Adipocyte (in vitro differentiated cells): ENCODE results near the gene PPP4R1.
"Not testable (repeated sequence)": the region's sequence is repeated elsewhere in the genome, so short reads cannot be mapped to it uniquely, and the experiment has no call there.

Experiments used
- DNase-seq: peaks from one replicate; pipeline ENCODE4 v3.0.0-alpha.2; 2015; ENCODE audit warnings: low read depth
- H3K27me3 ChIP-seq: replicated peaks from 2 replicates; pipeline ENCODE4 v1.7.0; 2013; ENCODE audit warnings: mild to moderate bottlenecking, low read length, moderate library complexity; ENCODE audit not compliant: control insufficient read depth, insufficient read depth
- H3K36me3 ChIP-seq: 2 replicates; pipeline ENCODE4 v1.7.0; 2013; ENCODE audit warnings: low read length, mild to moderate bottlenecking, moderate library complexity; ENCODE audit not compliant: control insufficient read depth, insufficient read depth, severe bottlenecking
- H3K4me1 ChIP-seq: 2 replicates; pipeline ENCODE4 v1.7.0; 2013; ENCODE audit warnings: mild to moderate bottlenecking, low read length, moderate library complexity; ENCODE audit not compliant: control insufficient read depth, insufficient read depth
- H3K4me3 ChIP-seq: 2 replicates; pipeline ENCODE4 v1.7.0; 2013; ENCODE audit warnings: mild to moderate bottlenecking, low read length, moderate library complexity
- H3K9ac ChIP-seq: 2 replicates; pipeline ENCODE4 v1.7.0; 2013; ENCODE audit warnings: mild to moderate bottlenecking, low read length, moderate library complexity
- H3K9me3 ChIP-seq: 2 replicates; pipeline ENCODE4 v1.7.0; 2013; ENCODE audit warnings: mild to moderate bottlenecking, low read length, moderate library complexity; ENCODE audit not compliant: control insufficient read depth

The PPP4R1 gene

GRCh38 chr18:9608298-9608697 is 6.1 kb downstream of the PPP4R1 start:
- peaks cover 18% of the 10 kb centered on the region for H3K36me3 ChIP-seq
- H3K9ac ChIP-seq = no peak overlapping the region
- no peak for DNase-seq

GRCh38 chr18:9607111-9607510 is 7.2 kb downstream of the PPP4R1 start:
- H3K9me3 ChIP-seq, DNase-seq, H3K27me3 ChIP-seq, H3K9ac ChIP-seq, H3K4me1 ChIP-seq, H3K4me3 ChIP-seq: not testable (repeated sequence)
- peaks cover 18% of the 10 kb centered on the region for H3K36me3 ChIP-seq

More at GRCh38 chr18:9608298-9608697, 6.1 kb downstream of the PPP4R1 start:
- Histone ChIP-seq H3K4me3 (no peak overlapping the region), H3K27me3 (no peaks in the 10 kb centered on the region), H3K4me1 (peaks cover 18% of the 10 kb centered on the region), H3K9me3 (no peaks in the 10 kb centered on the region)

GRCh38 chr18:9606039-9606438 is 8.3 kb downstream of the PPP4R1 start:
- Histone ChIP-seq H3K36me3 (peaks cover 13% of the 10 kb centered on the region), H3K9ac (no peak overlapping the region), H3K4me3 (no peak overlapping the region), H3K4me1 (peaks cover 7% of the 10 kb centered on the region), H3K9me3 (no peaks in the 10 kb centered on the region), H3K27me3 (no peaks in the 10 kb centered on the region)
- no peak for DNase-seq

- Histone ChIP-seq H3K4me3 (no peak overlapping the region), H3K36me3 (peaks cover 20% of the 10 kb centered on the region), H3K4me1 (peaks cover 7% of the 10 kb centered on the region), H3K9me3 (peaks cover 16% of the 10 kb centered on the region), H3K9ac (no peak overlapping the region), H3K27me3 (no peaks in the 10 kb centered on the region)
- DNase-seq = no peak
These were observed 10.0 kb downstream of the PPP4R1 start for GRCh38 chr18:9604348-9604747.

DNA sequence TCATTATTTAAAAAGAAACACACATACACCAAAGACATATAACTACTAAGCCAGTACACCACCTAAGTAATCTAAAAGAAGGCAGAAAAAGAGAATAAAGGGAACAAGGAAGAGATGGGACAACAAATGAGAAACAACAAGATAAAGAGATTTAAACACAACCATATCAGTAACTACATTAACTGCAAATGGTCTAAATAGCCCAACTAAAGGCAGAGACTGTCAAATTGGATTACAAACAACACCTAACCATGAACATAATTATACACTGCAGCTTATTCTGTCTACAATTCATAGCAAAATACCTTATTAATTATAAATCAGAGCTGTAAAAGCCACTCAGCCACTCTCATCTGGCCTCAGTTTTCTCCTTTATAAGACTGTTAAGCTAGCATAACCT is 15.0 kb downstream of the PPP4R1 start:
- peaks cover 19% of the 10 kb centered on the region for H3K9me3 ChIP-seq
- no peak for DNase-seq

GRCh38 chr18:9597609-9598008 is 16.8 kb downstream of the PPP4R1 start:
- Histone ChIP-seq H3K4me1 (peaks cover 20% of the 10 kb centered on the region), H3K27me3 (no peaks in the 10 kb centered on the region), H3K9ac (no peak overlapping the region), H3K9me3 (peaks cover 19% of the 10 kb centered on the region), H3K4me3 (no peak overlapping the region), H3K36me3 (peaks cover 22% of the 10 kb centered on the region)
- no peak for DNase-seq

More for the DNA sequence above, 15.0 kb downstream of the PPP4R1 start:
- Histone ChIP-seq H3K4me3 (no peak overlapping the region), H3K36me3 (peaks cover 16% of the 10 kb centered on the region), H3K4me1 (peaks cover 19% of the 10 kb centered on the region), H3K9ac (no peak overlapping the region), H3K27me3 (no peaks in the 10 kb centered on the region)

DNA sequence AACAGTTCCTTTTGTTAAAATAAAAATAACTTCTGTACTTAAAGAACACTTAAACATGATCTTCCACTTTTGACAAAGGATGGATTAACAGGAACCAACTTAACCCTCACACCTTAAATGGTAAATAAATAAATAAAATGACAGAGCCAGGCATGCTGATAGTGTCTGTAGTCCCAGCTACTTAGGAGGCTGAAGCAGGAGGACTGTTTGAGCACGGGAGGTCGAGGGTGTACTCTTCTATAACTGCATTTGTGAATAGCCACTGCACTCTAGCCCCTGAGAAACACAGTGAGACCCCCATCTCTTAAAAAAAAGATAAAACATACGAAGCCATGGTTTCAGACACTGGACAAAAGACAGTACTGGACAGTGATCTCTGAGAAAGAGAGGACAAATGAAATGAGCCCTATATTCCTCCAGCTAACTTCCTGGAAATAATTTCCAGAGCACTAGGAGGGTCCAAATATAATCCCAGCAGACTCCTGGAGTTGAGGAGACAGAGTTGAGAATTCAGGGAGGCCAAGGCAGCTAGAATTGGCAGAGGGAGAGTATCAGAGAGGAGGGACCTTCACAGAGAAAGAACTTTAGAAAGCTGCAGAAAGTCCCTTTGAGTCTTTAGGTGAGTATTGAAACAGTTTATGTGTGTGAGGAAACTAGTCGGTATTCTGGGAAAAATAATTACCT is 17.4 kb downstream of the PPP4R1 start:
- H3K4me3 ChIP-seq = no peak overlapping the region
- H3K4me1 ChIP-seq = peaks cover 20% of the 10 kb centered on the region
- peaks cover 19% of the 10 kb centered on the region for H3K9me3 ChIP-seq
- H3K9ac ChIP-seq = no peak overlapping the region
- DNase-seq = no peak
- peaks cover 29% of the 10 kb centered on the region for H3K36me3 ChIP-seq
- no peaks in the 10 kb centered on the region for H3K27me3 ChIP-seq

GRCh38 chr18:9596226-9596625 is 18.1 kb downstream of the PPP4R1 start:
- Histone ChIP-seq H3K27me3 (no peaks in the 10 kb centered on the region), H3K9ac (no peak overlapping the region), H3K36me3 (peaks cover 35% of the 10 kb centered on the region), H3K4me1 (peaks cover 20% of the 10 kb centered on the region), H3K9me3 (peaks cover 19% of the 10 kb centered on the region), H3K4me3 (no peak overlapping the region)
- DNase-seq = peak; percentile 63

- H3K9ac ChIP-seq = peak overlapping the region; percentile 29
- peak overlapping the region; percentile 60 for H3K4me3 ChIP-seq
- no peaks in the 10 kb centered on the region for H3K27me3 ChIP-seq
- peaks cover 40% of the 10 kb centered on the region for H3K36me3 ChIP-seq
- H3K9me3 ChIP-seq = peaks cover 10% of the 10 kb centered on the region
- peaks cover 20% of the 10 kb centered on the region for H3K4me1 ChIP-seq
- DNase-seq = no peak
These were observed 19.3 kb downstream of the PPP4R1 start for GRCh38 chr18:9594823-9595596.

DNA sequence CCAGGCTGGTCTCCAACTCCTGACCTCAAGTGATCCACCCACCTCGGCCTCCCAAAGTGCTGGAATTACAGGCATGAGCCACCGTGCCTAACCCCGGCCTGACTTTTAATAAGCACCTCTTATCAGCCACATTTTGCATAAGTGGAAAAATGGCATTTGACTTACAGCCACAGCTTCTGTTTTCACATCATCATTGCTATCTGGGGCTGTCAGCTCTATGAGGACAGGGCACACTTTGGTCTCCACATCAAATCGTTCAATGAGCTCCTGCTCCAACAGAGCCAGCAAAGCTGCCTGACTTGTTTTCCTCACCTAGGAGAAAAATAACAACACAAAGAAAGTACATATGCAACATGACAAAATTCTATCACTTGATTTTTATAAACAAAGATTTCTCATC is 26.4 kb downstream of the PPP4R1 start:
- Histone ChIP-seq H3K9ac (no peak overlapping the region), H3K9me3 (no peaks in the 10 kb centered on the region), H3K4me3 (no peak overlapping the region), H3K4me1 (no peaks in the 10 kb centered on the region), H3K27me3 (no peaks in the 10 kb centered on the region), H3K36me3 (peaks cover 76% of the 10 kb centered on the region)
- no peak for DNase-seq

DNA sequence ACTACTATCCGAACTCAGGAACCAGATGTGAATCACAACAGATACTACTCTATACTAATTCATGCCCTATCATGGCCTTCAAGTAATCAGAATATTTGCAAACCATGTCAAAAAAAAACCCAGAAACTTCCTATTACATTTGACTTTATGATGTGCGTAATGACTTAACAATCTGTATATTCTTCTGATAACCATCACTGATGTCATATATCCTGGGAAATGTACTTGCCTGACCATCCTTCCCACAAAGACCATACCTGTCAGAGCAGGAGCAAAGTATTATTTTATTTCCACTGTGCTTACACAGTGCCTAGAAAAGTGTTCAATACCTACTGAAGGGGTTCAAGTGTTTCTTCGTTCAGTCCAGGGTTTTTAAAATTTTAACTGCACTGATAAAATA is 27.5 kb downstream of the PPP4R1 start:
- Histone ChIP-seq H3K36me3 (peaks cover 77% of the 10 kb centered on the region), H3K27me3 (no peaks in the 10 kb centered on the region), H3K9me3 (peaks cover 2% of the 10 kb centered on the region), H3K4me1 (no peaks in the 10 kb centered on the region), H3K4me3 (no peak overlapping the region), H3K9ac (no peak overlapping the region)
- no peak for DNase-seq
